ENCODE results near the gene SSBP2.
"Not testable (repeated sequence)": the region's sequence is repeated elsewhere in the genome, so short reads cannot be mapped to it uniquely, and the experiment has no call there.

The SSBP2 gene

DNA sequence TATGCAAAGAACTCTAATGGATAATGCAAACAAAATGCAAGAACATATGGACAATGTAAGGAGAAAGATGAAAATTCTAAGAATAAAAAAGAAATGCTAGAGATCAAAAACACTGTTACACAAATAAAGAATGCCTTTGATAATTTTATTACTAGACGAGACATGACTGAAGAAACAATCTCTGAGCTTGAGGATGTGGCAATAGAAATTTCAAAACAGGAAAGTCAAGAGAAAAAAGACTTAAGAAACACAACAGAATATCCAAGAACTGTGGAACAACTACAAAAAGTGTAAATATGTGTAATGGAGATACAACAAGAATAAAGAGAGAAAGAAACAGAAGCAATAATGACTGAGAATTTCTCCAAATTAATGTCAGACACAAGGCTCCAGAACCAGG is 216.5 kb downstream of the SSBP2 start:
- DNase-seq (ENCODE audit: low read depth in 3 of 3, low spot score in 1 of 3): no peak

DNA sequence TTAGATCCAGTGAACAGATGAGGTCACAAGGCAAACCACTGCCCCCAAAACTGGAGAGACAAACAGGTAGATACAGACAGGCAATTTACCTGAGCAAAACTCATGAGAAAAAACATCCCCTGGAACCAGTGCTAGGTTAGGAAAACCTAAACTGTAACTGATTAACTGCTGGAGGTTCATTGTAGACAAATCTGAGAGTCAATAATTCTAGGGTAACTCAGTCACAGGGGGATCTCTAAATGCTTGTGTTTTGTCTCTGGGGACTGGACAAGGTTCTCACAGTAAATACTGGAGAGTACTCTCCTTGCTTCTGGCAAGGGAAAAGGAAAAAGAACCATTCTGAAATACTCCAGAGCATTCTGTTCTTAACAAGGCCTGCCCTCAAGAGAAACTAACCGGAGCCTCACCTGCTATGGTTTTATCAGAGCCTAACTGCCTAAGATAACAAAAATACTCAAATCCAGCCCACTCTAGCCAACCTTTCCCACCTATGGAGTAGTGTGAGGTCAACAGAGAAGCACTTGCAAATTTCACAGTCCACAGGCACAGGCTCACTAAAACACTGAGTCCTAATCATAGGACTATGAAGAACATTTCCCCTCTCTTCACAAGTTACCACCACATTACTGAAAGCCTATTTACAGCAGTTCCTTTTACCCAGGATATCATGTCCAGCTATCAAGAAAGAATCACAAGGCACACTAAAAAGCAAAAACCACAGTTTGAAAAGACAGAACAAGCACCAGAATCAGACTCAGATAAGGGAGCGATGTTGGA is 217.1 kb downstream of the SSBP2 start:
- no peak for DNase-seq (ENCODE audit: low read depth in 3 of 3, low spot score in 1 of 3)

DNA sequence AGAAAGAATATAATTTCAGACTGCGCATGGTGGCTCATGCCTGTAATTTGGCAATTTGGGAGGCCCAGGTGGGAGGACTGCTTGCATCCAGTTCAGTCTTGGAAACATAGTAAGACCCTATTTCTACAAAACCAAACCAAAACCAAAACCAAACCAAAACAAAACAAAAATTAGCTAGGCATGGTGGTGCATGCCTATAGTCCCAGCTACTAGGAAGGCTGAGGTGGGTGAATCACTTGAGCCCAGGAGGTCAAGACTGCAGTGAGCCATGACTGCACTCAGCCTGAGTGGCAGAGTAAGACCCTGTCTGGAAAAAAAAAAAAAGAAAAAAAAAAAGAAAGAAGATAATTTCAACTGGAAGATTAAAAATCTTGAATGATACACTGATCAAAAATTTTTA is 220.0 kb downstream of the SSBP2 start:
- DNase-seq (ENCODE audit: low read depth in 3 of 3, low spot score in 1 of 3): no peak

DNA sequence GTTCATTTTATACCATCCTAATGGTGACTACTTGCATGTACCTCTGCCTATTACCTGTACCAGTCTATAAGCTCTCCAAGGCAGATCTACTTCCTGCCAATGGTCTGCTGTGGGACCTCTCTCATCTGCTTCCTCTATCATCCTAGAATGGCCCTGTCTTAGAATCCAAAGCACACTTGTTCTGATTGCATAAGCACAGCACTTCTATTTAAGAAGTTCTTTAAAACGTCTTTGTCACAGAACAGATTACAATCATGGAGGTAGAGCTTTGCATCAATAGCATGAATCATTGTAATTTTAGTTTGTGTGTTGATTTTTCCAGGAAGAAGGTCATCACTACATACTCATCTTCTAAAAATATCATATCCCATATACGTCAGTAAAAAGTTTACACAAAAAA is 225.2 kb downstream of the SSBP2 start:
- DNase-seq (ENCODE audit: low read depth in 3 of 3, low spot score in 1 of 3): no peak

DNA sequence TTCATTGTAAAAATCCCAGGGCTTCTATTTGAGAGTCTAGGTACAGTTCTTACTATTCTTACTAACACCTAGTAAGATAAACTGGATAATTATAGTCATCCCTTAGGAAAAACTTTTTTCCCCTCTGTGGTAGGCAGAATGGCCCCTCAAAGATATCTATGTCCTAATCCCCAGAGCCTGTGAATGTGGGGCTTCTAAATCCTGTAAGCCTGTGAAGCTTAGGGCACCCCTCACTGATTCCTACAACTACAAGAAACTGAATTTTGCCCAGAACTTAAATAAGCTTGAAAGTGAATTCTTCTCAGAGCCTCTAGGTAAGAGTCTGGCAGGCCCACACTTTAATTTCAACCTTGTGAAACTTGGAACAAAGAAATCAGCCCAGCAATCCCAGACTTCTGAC is 226.9 kb downstream of the SSBP2 start:
- DNase-seq (ENCODE audit: low read depth in 3 of 3, low spot score in 1 of 3): no peak

DNA sequence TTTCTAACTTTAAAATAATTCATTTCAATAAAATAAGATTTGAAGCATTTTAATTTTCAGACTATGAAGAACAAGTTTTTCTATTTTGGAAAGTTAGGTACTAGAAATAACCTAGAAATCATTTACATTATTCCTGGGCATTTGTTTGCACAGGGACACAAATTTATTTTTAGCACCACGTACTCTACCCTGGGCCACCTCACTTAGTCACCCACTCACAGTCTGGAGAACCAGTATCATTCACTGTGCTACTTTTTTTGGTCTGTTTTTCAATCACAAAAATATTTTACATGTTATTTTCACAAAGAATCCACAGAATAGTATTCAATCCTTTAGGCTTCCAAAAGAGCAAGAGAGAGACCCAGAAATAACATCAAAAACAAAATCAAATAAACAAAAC is 228.3 kb downstream of the SSBP2 start:
- DNase-seq (ENCODE audit: low read depth in 3 of 3, low spot score in 1 of 3): no peak

DNA sequence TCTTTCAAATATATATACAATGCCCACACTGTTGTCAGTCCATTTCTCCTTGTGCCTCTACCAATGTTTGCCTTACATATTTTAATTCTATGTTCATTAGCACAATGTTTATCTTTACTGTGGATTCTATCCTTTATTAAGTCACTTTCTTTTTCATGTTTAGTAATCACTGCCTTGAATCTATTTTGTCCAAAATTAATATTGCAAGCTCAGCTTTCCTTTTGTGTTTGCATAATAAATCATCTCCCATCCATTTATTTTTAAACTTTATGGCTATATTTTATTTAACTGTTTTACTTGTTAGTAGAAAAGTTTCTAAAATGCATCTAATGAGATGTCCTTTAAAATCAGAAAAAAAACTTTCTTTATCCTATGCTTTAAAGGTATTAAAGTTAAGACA is 230.1 kb downstream of the SSBP2 start:
- no peak for DNase-seq (ENCODE audit: low read depth in 3 of 3, low spot score in 1 of 3)

DNA sequence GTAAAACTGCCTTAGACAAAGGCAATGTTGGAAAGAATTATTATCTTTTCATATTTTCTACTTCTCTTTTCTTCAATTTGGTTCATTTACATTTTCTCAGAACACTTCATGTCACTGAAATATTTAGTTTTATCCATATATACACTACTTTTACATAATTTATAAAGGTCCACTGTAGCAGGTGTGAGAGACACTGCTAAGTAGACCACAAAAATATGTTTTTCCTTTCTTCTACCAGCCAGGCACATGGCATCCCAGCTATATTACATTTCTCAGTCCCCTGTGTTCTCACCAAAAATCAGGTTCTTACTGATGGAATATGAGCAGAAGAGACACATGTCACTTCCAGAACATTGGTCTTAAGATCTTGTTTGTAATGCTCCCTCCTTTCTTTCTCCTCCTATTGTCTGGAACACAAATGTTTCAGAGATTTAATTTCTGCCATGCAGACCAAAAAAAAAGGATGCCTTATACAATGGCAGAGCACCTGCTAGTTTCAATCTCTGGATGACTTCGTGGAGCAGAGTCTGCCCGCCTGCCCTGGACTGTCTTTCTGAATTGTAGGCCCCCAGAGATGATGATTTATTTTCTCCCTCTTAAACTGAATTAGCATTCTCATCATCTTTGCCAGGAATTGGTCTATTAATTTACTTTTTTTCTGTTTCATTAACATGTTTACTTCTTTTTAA is 231.5 kb downstream of the SSBP2 start:
- DNase-seq (ENCODE audit: low read depth in 3 of 3, low spot score in 1 of 3): no peak

DNA sequence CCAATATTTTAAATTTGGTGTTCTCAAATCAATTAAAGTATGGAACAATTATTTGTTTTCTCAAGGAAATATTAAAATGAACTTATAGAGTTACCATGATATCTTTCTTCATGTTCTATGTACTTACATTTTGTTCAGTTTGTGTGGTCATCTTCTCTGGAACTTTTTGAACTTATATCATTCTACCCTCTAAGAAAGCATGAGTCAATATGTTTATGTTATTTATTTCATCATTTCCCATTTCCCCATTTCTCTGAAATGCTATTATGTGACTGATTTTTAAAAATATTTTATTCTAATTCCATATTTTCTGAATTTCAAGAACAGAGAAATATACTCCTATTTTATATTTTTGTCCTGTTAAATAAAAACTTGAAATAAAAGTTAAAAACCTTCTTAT is 233.4 kb downstream of the SSBP2 start:
- no peak for DNase-seq (ENCODE audit: low read depth in 3 of 3, low spot score in 1 of 3)

DNA sequence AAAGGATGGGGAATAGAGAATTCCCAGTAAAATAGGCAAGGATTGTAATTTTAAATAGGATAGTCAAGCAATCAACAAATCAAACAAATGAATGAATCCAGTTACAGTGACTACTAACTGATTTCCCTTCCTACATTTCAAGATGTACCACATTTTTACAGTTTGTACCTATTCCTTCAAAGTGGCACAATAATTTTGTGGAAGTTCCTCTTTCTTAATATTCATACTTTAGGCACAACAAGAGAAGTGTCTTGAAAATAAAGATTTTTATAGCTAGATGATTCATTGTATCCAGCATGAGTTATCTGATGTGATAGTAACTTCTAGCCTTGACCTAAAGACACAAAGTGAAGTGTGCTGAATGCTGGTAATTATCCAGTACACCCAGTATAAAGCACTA is 234.8 kb downstream of the SSBP2 start:
- no peak for DNase-seq (ENCODE audit: low read depth in 3 of 3, low spot score in 1 of 3)

DNA sequence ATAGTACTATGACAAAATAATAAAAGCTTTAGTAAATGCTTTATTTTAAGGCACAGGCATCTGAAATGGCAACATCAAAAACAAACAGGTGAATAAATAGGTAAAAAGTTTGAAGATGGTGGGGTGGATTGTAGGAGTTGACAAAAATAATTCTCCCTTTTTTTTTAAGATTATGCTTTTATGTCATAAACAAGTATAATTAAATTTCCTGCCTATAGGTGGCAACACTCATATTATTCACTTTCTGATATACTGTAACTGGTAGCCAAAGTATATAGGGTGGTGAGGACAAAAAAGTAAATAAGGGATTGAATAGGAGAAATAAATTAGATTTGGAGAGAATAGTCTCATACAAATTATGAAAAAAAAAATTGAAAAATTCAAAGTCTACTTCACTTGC is 236.9 kb downstream of the SSBP2 start:
- no peak for DNase-seq (ENCODE audit: low read depth in 3 of 3, low spot score in 1 of 3)

DNA sequence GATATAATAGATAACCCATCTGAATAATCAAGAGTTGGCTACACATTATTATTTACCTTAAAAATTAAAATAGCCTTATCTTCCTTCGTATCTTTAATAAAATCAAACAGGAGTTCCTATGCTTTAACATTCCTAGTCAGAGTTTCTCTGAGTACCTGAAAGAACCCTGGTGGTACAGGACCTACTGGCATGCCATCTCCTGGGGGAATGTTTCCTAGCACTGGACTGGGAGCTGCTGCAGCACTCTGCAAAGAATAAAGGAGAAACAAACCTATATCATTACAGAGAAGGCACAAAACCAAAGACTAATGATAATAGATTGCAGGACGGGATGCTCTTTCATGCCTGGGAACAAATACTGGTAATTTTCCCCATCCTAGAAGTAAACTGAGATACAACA is 237.4 kb downstream of the SSBP2 start:
- DNase-seq (ENCODE audit: low read depth in 3 of 3, low spot score in 1 of 3): no peak

DNA sequence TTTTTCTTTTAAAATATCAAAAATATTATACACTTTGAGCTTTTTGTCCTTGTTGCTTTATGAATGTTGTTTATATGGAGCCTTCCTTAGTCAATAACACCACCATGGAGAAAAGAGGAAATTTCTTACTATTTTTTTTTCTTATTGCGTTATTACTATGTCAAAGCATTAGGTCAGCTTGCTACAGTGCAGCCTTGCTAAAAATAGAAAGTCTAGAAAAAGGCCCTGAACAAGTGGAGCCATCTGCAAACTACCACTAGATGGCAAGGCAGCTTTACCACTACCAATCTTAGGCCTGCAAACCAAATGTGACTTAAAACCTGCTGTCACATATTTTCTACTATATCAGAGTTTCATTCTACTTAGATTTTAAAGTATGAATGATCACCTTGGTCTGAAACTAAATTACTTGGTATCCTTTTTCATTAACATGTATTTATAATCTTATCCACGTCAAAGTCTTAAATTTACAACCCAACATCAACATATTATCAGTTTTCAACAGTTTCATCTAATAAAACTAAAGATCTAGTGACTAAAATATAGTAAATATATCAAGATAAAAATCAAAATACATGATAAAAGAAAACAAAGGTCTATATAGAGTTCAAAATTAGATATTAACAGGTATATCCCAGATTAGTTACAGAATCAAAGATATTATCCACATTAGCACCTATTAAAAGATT is 243.9 kb downstream of the SSBP2 start:
- DNase-seq (ENCODE audit: low read depth in 3 of 3, low spot score in 1 of 3): no peak

DNA sequence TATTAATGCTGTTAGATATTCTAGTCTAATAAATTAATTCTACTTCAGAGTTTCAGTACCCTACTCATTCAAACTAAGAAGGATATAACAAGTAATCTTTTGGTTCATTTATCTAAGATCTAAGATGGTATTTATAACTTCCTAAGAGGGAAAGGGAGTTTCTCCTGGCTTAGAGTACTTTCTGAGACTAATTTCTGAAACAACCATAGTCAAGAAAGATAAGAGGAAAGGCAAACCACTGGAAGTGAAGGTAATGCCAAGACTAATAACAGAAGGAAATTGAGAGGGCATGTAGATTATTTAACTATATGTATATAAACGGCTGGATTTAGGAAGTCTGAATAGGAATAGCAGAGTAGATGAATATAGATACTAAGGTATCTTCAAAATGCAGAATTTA is 244.5 kb downstream of the SSBP2 start:
- no peak for DNase-seq (ENCODE audit: low read depth in 3 of 3, low spot score in 1 of 3)

DNA sequence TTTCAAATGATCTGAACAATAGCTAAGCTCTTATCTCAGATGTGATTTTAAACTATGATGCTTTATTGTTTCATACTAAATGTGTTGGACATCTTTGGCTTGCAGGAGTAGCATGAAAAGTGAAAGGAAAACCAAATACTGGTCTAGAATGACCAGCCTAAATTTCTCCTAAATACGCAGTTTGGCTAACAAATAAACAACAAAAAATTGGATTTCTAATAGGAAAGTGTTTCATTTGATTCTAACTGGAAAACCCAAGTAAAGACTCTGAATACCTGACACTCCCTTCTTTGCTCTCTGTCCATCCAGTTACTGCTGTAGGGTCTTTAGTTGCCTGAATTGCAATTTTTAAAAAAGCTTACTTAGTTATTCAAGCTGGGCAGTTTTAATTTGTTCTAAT is 245.2 kb downstream of the SSBP2 start:
- no peak for DNase-seq (ENCODE audit: low read depth in 3 of 3, low spot score in 1 of 3)

DNA sequence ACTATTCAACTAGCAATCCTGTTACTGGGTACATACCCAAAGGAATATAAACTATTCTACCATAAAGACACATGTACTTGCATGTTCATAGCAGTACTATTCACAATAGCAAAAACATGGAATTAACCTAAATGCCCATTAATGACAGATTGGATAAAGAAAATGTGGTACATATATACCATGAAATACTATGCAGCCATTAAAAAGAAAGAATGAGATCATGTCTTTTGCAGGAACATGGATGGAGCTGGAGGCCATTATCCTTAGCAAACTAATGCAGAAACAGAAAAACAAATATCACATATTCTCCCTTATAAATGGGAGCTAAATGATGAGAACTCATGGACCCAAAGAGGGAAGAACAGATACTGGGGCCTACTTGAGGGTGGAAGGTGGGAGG is 247.3 kb downstream of the SSBP2 start:
- DNase-seq (ENCODE audit: low read depth in 3 of 3, low spot score in 1 of 3): not testable (repeated sequence)

DNA sequence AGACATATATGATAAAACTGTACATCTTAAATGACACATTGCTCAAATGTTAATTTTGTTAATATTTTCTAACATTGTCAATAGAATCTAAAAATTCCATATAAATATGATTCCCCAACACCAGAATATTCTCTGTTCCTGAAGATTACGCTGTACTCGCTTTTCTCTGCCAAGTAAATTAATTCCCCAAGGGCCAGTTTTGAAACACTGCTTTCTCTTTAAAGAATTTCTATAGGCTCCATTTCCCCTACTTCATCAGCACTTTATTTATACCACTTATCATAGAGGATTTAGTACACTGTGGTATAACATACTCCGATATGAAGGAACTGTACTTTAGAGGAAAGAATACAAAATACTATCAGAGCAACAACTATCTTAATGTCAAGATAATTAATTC is 255.6 kb downstream of the SSBP2 start:
- no peak for DNase-seq (ENCODE audit: low read depth in 3 of 3, low spot score in 1 of 3)

DNA sequence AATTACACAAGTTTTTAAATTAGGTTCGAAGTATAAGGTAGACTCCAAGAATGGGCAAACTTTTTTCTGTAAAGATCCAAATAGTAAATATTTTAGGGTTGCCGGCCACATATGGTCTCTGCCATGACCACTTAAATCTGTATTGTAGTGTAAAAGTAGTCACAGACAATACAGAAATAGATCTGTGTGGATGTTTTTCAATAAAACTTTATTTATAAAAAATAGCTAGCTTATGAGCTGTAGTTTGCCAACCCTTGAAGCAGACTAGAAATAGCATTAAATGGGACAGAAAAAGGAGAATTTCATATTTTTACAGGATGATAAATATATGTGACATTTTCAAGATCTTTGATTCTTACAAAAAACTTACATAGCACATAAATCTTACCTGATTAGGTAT is 262.0 kb downstream of the SSBP2 start:
- DNase-seq (ENCODE audit: low read depth in 3 of 3, low spot score in 1 of 3): no peak

DNA sequence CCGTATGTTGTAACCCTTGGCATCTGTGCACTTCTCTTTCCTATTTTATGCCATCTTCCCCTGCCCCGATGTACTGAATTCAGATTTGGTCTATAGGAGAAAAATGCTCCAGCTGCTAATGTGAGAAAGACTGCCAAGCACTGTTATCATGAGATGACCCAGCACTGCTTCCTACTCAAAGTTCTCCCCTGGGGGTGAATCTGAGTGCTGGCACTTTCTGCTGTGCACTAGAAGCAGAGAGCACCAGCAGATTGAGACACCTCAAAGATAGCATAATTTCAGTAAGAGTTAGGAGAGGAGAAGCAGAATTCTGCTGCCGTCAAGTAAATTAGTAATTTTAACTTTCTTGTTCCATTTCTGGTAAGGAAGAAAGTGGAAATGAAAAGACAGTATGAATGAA is 264.2 kb downstream of the SSBP2 start:
- no peak for DNase-seq (ENCODE audit: low read depth in 3 of 3, low spot score in 1 of 3)

DNA sequence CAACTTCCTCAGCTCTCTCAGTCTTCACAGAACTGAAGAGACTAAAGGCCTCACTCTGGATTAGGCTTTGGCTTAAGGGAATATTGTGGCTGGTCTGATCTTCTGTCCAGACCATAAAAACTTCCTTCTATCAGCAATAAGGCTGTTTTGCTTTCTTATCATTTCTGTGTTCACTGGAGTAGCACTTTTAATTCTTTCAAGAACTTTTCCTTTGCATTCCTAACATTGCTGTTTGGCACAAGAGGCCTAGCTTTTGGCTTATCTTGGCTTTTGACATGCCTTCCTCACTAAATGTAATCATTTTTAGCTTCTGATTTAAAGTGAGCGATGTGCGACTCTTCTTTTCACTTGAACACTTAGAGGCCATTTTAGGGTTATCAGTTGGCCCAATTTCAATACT is 268.3 kb downstream of the SSBP2 start:
- DNase-seq (ENCODE audit: low read depth in 3 of 3, low spot score in 1 of 3): no peak

DNA sequence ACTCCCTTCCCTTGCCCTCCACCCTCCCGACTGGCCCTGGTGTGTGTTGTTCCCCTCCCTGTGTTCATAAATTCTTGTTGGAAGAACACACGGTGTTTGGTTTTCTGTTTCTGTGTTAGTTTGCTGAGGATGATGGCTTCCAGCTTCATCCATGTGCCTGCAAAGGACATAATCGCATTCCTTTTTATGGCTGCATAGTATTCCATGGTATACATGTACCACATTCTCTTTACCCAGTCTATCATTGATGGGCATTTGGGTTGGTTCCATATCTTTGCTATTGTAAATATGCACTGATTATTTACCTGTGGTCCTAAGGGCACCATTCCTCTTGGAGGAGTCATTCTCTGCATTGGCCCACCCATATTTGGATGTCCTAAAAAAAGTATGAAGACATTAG is 277.5 kb downstream of the SSBP2 start:
- DNase-seq (ENCODE audit: low read depth in 3 of 3, low spot score in 1 of 3): not testable (repeated sequence)

DNA sequence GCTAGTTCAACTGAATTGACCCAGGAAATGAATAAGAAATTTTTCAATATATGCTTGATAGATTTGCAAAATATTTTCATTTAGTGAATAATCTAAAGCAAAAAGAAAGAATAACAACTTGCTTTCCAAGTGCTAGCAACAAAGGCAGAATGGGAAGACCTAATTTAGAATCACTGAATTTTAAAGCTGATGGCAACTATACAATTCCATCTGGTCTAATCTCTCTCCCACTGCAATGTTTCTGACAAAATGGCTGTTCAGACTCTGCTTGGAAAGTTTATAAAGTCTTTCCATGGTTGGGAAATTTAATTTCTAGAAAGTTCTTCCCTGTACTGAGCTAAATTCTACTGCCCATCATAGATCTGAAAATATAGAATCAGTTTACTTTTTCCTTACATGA is 281.2 kb downstream of the SSBP2 start:
- DNase-seq (ENCODE audit: low read depth in 3 of 3, low spot score in 1 of 3): no peak

Data from stimulated activated CD4-positive, alpha-beta T cell treated with anti-CD3 and anti-CD28 coated beads, TNF-alpha, amount 100 ng/mL, for 1 hour (primary cell).